Kidney glomerular epithelial cell (primary cell): ENCODE results near the gene SFXN3.

Experiments
- DNase-seq: peaks from one replicate; lab custom pipeline; 2025; lab: John Stamatoyannopoulos, UW

Gene SFXN3

DNA sequence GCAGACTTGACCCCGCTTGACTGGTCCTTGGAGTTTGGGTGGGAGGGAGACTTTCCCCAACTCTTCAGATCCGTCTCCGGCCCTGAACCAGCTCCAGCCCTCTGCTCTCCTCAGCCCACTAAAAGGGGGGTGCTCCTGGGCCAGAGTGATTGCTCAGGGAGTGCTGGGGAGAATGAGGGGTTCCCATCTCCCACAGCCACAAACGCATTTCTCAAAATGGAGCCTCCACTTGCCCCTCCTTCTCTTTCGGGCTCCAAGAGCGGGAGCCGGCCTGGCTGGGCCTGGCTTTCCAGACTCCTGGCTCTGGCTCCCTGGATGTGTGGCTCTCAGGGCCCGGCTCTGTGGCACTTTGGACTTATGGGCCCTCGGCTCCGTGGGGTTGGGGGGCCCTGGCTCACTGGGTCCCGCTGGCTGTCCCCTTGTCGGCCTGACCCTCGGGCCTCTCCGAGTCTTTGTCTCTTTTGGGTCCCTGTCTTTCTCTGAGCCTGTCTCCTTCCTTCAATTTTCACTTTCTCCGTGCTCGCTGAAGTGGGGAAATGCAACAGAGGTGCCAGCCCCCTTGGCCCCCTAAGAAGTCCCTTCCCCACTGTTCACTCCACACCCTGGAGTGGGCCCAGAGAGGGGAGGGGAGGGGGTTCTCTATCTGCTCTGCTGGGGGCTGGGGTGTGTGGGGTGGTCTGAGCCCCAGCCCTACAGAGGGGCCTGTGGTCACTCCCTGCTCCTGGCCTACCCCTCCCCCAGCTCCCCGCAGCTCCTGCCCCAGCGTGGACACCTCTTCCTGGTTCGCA is 30.7 kb upstream of the SFXN3 start:
- DNase-seq = no peak

DNA sequence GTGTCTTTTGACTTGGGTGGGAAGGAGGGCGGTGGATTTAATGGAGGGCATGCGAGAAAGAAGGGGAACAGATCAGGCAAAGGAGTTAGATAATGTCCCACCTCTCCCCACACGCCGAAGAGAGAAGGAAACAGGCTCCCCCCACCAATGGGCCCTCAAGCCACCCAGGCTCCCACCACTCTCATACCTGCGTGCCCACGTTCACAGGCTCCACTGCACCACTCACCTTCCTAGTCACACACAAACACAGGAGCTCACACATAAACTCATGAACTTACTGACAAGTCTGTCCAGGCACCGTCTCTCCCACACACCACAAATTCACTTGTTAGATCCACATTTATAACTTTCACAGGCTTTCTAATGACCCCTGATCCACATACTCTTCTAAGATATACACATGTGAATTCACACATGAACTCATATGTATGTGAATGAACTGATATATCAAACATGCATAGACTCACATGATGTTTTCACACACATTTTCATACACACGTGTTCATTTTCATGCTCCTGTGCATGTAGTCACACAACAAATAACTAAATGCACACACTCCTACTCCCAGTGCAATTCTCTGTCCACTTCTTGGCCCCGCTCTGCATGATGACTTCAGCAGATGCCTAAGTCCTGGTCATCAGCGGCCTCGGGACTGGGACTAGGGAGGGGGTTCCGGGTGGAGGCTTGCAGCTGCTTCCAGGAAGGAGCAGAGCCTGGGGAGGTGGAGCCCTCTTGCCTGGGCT is 29.9 kb upstream of the SFXN3 start:
- DNase-seq = peak; percentile 50

DNA sequence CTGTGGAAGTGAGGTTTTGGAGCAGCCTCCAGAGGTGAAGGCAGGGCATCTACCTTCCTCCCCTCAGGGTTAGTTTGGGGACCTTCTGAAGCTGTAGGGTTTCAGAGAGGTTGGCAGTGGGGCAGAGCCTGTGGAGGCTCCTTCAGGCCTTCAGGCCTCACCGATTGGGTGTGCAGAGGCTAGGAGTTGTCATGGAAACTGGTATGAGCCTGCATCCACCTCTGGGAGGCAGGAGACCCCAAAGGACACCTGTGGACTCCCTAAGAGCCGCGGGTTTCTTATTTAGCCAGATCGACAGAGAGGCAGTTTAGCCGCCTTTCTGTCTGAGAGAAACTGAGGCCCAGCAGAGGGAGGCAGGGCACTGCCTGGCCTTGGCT is 29.4 kb upstream of the SFXN3 start:
- no peak for DNase-seq

DNA sequence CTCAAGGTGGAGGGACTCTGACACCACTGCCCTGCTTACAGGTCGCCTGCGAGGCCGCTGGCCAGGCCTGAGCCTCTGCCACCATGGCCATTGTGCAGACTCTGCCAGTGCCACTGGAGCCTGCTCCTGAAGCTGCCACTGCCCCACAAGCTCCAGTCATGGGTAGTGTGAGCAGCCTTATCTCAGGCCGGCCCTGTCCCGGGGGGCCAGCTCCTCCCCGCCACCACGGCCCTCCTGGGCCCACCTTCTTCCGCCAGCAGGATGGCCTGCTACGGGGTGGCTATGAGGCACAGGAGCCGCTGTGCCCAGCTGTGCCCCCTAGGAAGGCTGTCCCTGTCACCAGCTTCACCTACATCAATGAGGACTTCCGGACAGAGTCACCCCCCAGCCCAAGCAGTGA is 28.6 kb upstream of the SFXN3 start:
- DNase-seq = no peak

DNA sequence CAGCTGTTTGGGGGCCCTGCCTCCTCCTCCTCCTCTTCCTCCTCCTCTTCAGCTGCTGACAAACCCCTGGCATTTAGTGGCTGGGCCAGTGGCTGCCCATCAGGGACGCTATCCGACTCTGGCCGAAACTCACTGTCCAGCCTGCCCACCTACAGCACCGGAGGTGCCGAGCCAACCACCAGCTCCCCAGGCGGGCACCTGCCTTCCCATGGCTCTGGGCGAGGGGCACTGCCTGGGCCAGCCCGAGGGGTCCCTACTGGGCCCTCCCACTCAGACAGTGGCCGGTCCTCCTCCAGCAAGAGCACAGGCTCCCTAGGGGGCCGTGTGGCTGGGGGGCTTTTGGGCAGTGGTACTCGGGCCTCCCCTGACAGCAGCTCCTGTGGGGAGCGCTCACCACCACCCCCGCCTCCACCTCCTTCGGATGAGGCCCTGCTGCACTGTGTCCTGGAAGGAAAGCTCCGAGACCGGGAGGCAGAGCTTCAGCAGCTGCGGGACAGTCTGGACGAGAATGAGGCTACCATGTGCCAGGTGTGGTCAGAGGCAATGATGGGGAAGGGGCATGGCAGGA is 27.3 kb upstream of the SFXN3 start:
- DNase-seq = no peak

DNA sequence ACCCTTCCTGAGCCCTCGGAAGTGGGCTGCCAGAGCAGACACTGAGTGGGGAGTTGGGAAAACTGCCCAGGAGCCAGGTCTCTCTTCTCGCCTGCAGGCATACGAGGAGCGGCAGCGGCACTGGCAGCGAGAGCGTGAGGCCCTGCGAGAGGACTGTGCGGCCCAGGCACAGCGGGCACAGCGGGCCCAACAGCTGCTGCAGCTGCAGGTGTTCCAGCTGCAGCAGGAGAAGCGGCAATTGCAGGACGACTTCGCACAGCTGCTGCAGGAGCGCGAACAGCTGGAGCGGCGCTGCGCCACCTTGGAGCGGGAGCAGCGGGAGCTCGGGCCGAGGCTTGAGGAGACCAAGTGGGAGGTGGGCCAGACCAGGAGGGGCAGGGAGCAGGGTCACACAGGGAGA is 25.7 kb upstream of the SFXN3 start:
- DNase-seq = no peak

DNA sequence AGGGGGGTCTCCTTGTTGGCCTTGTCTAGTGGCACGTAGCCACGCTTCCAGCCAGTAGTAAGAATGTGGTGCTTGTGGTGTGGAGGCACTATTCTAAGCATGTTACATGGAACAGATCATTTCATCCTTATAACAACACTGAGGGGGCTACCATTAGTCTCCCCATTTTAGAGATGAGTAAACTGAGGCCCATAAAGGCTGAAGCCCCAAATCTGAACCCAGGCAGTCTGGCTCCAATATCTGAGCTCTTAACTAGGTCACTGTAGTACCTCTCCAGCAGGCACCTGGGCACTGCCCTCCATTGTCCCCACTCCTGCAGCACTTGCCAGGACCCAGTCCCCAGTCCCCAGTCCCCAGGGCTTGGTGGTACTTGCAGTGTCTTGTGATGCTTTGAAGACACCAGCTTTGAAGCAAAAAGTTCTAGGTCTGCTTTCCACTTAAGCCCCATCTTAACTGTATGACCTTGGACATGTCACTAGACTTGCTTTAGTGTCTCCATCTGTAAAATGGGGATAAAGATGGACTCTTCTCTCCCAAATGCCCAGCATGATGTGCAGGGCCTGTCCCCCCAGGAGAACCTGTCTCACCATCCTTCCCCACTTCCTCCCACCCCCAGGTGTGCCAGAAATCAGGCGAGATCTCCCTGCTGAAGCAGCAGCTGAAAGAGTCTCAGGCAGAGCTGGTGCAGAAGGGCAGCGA is 25.0 kb upstream of the SFXN3 start:
- DNase-seq = no peak

DNA sequence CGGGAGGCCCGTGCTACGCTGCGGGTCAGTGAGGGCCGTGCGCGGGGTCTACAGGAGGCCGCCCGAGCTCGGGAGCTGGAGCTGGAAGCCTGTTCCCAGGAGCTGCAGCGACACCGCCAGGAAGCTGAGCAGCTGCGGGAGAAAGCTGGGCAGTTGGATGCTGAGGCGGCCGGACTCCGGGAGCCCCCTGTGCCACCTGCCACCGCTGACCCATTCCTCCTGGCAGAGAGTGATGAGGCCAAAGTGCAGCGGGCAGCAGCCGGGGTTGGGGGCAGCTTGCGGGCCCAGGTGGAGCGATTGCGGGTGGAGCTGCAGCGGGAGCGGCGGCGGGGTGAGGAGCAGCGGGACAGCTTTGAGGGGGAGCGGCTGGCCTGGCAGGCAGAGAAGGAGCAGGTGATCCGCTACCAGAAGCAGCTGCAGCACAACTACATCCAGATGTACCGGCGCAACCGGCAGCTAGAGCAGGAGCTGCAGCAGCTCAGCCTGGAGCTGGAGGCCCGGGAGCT is 24.4 kb upstream of the SFXN3 start:
- no peak for DNase-seq

DNA sequence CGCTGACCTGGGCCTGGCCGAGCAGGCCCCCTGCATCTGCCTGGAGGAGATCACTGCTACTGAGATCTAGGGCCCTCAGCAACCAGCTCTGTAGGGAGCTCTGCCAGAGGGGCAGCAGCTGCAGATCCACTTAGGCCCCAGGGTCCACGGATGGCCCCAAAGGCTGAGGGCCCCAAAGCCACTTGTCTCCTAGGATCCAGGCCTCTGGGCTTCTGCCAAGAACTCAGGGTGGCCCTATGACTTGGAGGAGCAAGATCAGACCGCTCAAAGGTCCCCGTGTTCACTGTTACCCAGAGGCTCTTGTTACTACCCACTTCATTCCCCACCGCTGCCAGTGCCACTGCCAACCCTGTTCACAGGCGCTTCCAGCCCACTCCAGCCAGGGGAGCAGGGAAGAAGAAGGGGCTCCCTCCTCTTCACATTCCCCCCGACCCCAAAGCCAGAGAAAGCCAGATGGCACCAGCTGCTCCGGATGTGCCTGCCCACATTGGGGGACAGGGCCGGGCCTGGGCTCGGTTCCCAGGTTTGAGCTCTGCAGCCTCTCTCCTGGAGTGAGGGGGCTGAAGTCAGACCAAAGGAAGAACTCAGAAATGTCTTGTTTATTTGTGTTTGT is 23.8 kb upstream of the SFXN3 start:
- no peak for DNase-seq

DNA sequence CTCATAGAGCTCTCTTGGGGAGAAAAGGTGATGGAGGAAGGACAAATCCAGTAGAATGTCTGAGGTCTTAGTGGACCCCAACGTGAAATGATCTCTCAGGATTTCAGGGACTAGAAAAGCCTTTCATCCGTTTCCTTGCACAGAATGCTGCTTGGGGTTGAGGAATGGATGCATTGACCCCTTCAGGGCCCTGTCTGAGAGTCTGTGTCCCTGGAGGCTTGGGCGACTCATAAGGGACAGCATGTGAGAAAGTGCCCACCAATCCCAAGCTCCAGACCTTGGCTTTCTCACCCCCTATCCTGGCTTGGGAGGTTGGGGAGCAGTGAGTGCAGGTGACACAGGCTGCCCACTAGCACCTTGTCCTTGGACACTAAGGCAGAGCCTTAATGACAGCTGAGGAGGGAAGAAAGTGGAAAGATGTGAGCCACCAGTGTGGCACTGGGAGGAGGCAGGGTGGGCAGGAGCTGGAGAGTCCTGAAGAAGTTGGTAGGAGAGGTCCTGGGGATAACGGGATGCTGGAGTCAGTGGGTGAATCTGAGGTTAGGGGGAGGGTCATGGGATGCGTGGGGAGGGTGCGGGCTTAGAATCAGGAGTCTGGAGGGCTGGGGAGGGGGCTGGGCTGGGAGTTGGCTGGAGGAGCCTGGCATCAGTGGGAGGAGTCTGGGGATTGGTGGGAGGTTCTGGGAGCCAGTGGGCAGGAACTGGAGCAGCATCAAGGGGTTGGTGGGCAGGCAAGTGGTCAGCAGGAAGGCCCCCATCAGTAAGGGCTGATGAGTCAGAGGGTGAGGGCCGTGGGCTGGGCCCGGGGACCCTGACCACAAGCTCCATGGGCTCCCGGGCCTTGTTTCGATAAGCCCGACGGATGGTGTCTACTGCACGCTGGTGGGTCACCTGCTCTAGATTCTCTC is 22.9 kb upstream of the SFXN3 start:
- no peak for DNase-seq

DNA sequence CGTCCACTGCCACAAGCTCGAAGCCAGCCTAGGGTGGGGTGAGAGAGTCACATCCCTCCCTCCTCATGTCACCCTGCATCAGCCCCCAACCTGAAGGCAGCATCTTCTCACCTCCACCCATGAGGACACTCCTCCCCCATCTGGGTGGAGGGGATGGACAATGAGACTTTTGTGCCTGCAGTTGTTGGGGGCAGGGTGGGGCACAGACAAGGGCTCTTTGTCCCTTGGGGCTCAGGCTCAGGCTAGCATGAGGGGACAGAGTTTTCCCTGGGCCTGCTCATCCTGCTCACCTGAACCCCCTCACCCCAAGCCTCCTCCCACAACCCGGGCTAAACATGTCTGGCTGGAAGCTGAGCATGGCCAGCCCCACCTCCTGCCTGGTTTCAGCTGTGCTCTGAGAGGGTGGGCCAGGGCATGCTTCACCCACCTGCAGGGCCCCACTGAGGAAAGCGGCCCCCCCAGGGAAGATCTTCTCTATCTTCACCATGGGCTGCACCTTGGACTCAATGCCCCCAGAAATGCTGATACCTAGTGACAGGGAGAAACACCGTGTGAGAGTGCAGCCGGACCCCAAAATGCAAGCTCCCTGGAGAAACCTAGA is 22.1 kb upstream of the SFXN3 start:
- no peak for DNase-seq

DNA sequence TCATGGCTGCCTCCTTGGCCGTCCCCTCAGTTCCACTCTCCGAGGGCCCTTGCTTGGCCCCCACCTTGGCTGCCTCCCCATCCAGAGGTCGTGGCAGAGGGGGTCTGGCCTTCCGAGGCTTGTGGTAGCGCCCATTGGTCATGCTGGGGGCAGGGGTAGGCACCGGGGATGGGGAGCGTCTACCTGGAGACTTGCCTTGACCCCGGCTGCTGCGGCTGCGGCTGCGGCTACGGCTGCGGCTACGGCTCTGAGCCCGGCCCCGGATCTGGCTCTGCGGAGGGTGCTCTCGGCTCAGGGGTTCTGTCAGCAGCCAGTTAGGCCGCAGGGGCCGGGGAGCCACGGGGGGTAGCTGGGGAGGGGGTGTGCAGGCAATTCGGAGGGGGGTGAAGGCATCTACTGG is 20.7 kb upstream of the SFXN3 start:
- no peak for DNase-seq

DNA sequence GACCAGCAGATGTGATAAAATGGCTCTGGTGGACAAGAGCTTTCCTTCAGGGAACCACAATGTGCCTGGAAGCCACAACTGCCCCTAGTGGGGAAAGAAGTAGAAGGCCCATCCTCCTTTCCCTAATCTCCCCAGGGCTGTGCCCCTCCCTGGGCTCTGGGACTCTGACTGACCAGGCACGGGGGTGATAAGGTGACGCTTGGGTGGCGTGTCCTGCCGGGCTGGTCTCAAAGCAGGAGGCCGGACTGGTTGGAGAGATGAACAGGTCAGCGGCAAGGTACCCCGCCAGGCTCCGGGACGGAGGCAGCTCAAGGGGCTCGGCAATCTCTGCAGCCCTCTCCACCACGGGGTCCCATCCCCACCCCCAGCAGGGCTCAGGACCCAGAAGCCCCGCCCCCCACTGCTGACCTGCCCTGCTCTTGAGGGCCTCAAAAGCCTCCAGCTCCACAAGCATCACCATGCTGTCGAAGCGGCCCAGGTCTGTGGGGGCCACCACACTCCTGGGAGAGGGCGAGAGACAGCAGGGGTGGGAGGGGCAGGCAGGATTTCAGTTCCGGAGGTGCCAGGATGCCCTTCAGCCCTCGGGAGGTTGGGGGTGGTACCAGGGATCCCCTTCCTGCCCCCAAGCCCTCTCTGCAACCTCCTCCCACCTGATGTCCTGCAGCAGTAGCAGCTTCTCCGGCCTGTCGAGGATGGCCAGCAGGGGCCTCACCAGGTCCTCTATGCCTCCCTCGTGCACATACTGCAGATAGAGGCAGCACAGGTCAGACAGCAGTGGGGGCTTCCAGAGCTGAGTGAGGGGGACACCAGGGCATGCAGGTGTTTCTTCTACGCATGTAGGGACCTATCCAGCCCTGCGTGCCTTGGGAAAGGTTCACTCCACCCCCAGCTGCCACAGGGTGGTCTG is 19.3 kb upstream of the SFXN3 start:
- peak; percentile 9 for DNase-seq

DNA sequence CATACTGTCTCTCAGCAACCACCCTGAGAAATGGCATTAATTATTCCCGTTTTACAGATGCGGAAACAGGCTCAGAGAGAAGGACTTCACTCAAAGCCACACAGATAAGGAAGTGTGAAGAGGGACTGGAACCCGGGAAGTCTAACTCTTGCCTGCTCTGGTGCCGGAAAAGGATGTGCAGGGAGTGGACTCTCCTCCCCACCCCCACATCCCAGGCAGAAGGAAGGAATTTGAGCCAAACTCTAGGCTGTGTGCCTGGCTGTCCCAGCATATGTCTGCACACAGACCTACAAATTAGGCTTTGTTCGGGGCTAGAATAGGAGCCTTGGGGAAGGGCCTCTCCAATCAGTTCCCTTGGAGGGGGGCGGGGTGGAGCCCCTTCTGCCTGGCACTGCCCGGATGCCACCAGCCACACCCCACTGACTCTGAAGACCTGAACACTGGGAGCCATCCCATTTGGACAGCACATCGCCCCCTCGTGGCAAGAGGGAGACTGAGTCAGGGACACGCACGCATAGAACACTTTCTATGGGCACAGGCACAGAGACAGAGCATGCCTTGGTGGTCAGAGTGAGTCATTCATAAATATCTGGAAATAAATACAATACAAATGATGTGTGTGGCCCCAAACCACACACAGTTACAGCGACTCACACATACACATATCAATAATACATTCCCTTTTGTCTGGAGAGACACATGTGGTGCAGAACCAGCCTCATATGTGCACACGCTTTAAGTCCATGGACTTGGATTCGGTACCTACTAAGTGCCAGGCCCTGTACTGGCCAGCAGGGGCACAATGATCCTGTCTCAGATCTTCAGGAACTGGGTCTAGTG is 18.3 kb upstream of the SFXN3 start:
- peak; percentile 99 for DNase-seq

DNA sequence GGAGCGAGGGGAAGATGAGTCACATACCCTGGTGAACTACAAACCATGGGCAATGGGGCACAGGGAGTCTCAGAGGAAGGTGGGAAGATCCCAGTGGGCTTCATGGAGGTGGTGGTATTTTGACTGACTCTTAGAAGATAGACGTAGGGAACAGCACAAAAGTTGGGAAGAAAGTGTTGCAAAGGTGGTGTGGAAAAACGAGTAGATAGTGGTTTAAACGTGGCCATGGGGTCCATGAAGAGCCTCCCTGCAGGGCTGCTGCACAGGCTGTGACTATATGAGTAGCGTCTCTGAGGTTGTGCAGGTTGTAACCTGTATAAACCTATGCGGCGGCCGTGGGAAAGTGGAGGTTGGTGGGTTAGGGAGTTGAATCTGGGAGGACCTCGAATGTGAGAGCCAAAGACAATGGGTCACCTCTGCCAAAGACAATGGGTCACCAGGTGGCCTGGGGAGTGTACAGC is 17.6 kb upstream of the SFXN3 start:
- DNase-seq = no peak

DNA sequence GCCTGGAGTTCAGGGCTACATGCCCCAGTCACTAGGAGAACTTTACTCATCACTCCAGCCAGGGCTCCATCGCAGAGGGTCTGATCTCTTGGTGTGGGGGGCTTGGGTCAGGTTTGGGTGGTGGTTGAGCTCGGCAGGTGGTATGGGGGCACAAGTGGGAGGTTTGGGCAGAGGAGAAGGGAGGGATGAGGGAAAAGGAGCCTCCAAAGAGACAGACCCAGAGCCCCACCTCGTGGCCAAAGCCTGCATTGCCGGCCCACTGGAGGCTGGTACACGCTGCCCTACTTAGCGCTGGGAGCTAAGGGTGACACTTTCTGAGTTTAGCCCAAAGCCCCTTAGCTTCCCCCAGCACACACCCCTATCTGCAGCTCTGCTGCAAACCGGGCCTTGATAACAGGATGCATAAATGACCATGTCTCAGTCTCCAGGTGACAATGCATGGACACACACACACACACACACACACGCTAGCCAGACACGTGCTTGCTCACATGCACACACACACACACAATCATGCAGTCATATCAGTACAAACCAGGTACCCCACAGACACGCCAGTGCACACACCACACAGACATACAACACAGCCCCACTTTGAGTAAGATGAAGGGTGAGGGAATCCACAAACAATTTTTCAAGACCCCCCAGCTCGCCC is 16.7 kb upstream of the SFXN3 start:
- DNase-seq = peak; percentile 55

DNA sequence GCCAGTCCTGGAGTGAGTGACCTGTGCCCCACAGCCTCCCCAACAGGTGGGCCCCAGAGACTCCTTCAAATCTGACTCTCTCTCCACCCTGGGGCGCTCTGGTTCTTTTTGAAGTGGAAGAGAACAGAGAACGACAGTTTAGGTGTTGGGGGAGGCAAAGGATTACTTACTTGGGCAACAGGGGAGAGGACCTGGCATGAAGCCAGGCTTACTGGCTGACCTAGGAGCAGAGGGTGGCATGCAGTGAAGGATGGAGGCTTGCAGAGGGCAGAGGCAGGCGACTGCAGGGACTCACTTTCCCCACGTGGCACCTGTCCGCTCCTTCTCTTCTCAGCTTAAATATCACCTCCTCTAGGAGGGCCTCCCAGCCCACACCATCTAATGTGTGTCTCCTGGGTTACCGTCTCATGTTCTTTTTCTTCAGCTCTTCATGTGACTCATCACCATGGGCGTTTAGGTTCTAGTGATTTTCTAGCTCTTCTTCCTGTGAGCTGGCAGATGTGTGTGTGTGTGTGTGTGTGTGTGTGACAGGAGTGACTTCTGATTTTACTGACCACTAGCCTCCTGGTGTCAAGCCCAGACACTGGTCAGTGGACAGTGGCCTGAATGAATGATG is 16.0 kb upstream of the SFXN3 start:
- DNase-seq = peak; percentile 88

DNA sequence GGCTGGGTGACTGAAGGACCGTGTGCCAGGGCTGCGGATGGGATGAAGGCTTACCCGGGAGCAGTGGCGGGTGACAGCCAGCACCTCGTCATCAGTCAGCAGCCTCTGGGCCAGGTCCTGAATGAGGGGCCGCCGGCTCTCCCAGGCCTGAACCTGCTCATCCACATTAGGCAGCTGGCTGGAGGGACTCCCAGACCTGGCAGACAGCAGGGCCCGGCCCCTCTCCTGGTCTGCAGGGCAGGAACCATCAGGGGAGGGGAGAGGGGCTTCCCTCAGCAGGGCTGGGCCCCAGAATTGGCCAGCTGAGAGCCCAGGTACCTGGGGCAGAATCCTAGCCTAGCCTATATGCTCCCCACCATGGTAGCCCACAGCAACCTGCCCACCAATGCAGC is 15.5 kb upstream of the SFXN3 start:
- no peak for DNase-seq
